Gastroesophageal sphincter (tissue), 3 donors: ENCODE data around the gene HECW1.

Experiments used
- EP300 ChIP-seq: sonication (generic); formaldehyde crosslinking; IDR thresholded peaks from one replicate; pipeline ENCODE4 v1.6.1; 2017; ENCODE audit warnings: antibody characterized with exemption, mild to moderate bottlenecking
- POLR2A ChIP-seq, 2 donors: fragments of 450-650 bp; IDR thresholded peaks; one replicate each; pipeline ENCODE4 v1.6.1; 2017; ENCODE audit warnings: antibody characterized with exemption in 2 of 2, mild to moderate bottlenecking in 2 of 2, moderate library complexity in 1 of 2
- POLR2AphosphoS5 ChIP-seq: sonication (generic); formaldehyde crosslinking; IDR thresholded peaks from one replicate; pipeline ENCODE4 v1.6.1; 2017; ENCODE audit warnings: antibody characterized with exemption
- TF ChIP-seq, protein P1 (sequence below), 4 experiments: fragments of 200-600 bp in 2 of 4; fragments of 450-650 bp in 2 of 4; sonication (generic) in 1 of 4; IDR thresholded peaks; one replicate each; pipeline ENCODE4 v1.5.1; 2017 to 2019; ENCODE audit warnings: antibody characterized with exemption in 4 of 4, mild to moderate bottlenecking in 2 of 4, moderate library complexity in 2 of 4

DNA sequence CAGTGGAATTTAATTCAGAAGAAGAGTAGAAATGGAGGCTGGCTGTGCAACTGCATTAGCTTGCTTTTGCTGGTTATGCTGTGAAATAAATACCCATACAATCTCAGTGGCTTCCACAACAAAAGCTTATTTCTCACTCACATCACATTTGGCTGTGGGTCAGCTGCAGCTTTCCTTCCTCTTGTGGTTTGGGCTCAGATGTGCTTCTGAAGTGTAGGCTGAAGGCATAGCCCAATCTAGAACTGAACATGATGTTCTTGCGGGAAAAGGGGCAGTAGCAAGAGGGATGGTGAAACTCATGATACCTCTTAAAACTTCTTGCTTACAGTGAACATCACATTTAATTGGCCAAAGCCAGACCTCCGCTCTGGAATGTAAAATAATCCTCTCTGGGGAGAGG, 119.9 kb downstream of the HECW1 start:
- TF ChIP-seq, protein P1, sequence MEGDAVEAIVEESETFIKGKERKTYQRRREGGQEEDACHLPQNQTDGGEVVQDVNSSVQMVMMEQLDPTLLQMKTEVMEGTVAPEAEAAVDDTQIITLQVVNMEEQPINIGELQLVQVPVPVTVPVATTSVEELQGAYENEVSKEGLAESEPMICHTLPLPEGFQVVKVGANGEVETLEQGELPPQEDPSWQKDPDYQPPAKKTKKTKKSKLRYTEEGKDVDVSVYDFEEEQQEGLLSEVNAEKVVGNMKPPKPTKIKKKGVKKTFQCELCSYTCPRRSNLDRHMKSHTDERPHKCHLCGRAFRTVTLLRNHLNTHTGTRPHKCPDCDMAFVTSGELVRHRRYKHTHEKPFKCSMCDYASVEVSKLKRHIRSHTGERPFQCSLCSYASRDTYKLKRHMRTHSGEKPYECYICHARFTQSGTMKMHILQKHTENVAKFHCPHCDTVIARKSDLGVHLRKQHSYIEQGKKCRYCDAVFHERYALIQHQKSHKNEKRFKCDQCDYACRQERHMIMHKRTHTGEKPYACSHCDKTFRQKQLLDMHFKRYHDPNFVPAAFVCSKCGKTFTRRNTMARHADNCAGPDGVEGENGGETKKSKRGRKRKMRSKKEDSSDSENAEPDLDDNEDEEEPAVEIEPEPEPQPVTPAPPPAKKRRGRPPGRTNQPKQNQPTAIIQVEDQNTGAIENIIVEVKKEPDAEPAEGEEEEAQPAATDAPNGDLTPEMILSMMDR (IDR thresholded peaks at IDR 0.05) = no peak
- no peak for TF ChIP-seq POLR2AphosphoS5
- no peak for TF ChIP-seq POLR2A (IDR thresholded peaks at IDR 0.05)
- no peak for TF ChIP-seq EP300
